Uterus (tissue), 4 donors: ENCODE measurements around the gene EDAR. TPM values are rescaled to one million over a fixed set of nuclear protein-coding genes. Genes with fewer than 3 reads are reported as not detected.

ENCODE experiments used
- DNase-seq, 2 donors: peaks; one replicate each; pipeline ENCODE4 v3.0.0-alpha.2; 2019 to 2020
- H3K27ac ChIP-seq, 2 donors: fragments of 200-600 bp; sonication (generic); 1 replicate in 1 of 2; 2 replicates in 1 of 2; pipeline ENCODE4 v1.5.1; 2016 to 2018
- H3K27me3 ChIP-seq, 2 donors: fragments of 200-600 bp; sonication (generic); one replicate each; pipeline ENCODE4 v1.5.1; 2018 to 2019; ENCODE audit warnings: control low read depth in 1 of 2
- H3K36me3 ChIP-seq, 2 donors: fragments of 200-600 bp; sonication (generic); one replicate each; pipeline ENCODE4 v1.5.1; 2019; ENCODE audit warnings: control low read depth in 1 of 2
- H3K4me1 ChIP-seq, 2 donors: fragments of 200-600 bp; sonication (generic); one replicate each; pipeline ENCODE4 v1.5.1; 2018 to 2019; ENCODE audit warnings: control low read depth in 1 of 2
- H3K4me3 ChIP-seq, 2 donors: fragments of 200-600 bp; sonication (generic); 1 replicate in 1 of 2; 2 replicates in 1 of 2; pipeline ENCODE4 v1.5.1; 2018 to 2019; ENCODE audit warnings: mild to moderate bottlenecking in 1 of 2
- H3K9me3 ChIP-seq, 2 donors: fragments of 200-600 bp; sonication (generic); one replicate each; pipeline ENCODE4 v1.5.1; 2019; ENCODE audit warnings: control low read depth in 1 of 2
- POLR2A ChIP-seq, 2 donors: fragments of 450-650 bp; IDR thresholded peaks; one replicate each; pipeline ENCODE4 v1.6.1; 2016; ENCODE audit warnings: antibody characterized with exemption in 2 of 2, mild to moderate bottlenecking in 1 of 2, moderate library complexity in 1 of 2
- intact Hi-C: fragments of 100-400 bp; cut with DNase I; formaldehyde crosslinking; loops from one replicate; pipeline ENCODE4 v1.15.1; 2023; ENCODE audit warnings: low total_unique reads
- total RNA-seq, 4 donors: library from RNA; depleted of rRNA in 3 of 4; stranded (reverse); fragments of >200 nt in 3 of 4; gene quantifications; one replicate each; pipeline versions ENCODE4 v1.1.0 to v1.2.4, GENCODE V29; 2014 to 2023
- TF ChIP-seq, protein P1 (sequence below), 4 experiments: fragments of 200-600 bp in 2 of 4; fragments of 450-650 bp in 2 of 4; sonication (generic) in 2 of 4; IDR thresholded peaks; one replicate each; pipeline ENCODE4 v1.5.1; 2016 to 2019; ENCODE audit warnings: antibody characterized with exemption in 4 of 4, mild to moderate bottlenecking in 2 of 4, moderate library complexity in 1 of 4
- donor health status: DM: yes; HTN: yes; CAD: no.

EDAR gene
- total RNA-seq, 4 donors from 2014 or later: 0.62 TPM; not detected in 3

GRCh38 chr2:108919571-108920373, 69.2 kb downstream of the EDAR start:
- Histone ChIP-seq H3K27ac (no peak overlapping the region), H3K36me3 (no peaks in the 10 kb centered on the region), H3K4me1 (no peaks in the 10 kb centered on the region), H3K9me3 (no peaks in the 10 kb centered on the region), H3K27me3 (no peaks in the 10 kb centered on the region), H3K4me3 (no peak overlapping the region)
- no peak for DNase-seq
- TF ChIP-seq, protein P1, sequence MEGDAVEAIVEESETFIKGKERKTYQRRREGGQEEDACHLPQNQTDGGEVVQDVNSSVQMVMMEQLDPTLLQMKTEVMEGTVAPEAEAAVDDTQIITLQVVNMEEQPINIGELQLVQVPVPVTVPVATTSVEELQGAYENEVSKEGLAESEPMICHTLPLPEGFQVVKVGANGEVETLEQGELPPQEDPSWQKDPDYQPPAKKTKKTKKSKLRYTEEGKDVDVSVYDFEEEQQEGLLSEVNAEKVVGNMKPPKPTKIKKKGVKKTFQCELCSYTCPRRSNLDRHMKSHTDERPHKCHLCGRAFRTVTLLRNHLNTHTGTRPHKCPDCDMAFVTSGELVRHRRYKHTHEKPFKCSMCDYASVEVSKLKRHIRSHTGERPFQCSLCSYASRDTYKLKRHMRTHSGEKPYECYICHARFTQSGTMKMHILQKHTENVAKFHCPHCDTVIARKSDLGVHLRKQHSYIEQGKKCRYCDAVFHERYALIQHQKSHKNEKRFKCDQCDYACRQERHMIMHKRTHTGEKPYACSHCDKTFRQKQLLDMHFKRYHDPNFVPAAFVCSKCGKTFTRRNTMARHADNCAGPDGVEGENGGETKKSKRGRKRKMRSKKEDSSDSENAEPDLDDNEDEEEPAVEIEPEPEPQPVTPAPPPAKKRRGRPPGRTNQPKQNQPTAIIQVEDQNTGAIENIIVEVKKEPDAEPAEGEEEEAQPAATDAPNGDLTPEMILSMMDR (IDR thresholded peaks at IDR 0.05): no peak
- TF ChIP-seq POLR2A (IDR thresholded peaks at IDR 0.05): no peak
- intact Hi-C loops: no loop called here

DNA sequence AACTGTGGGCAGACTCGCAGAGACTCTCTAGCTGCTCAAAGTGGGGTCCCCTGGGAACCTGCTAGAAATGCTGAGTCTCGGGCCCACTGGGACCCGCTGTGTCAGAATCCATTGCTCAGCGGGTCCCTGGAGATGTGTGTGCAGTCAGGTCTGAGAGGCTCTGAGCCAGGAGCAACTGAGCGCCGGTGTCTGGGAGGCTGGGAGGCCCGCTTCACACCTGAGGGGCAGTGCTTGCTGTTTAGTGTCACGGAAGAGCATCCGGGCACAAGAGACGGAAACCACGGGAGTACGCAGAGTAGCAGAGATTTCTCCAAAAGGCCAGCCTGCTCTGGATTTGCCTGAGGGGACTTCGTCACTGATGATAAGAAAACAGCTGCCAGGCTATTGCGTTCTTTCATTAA, 70.1 kb downstream of the EDAR start:
- Histone ChIP-seq H3K4me3 (no peak overlapping the region), H3K9me3 (no peaks in the 10 kb centered on the region), H3K27ac (no peak overlapping the region), H3K27me3 (no peaks in the 10 kb centered on the region), H3K4me1 (no peaks in the 10 kb centered on the region), H3K36me3 (no peaks in the 10 kb centered on the region)
- DNase-seq: no peak
- intact Hi-C loops: no loop called here
- TF ChIP-seq, protein P1 (IDR thresholded peaks at IDR 0.05): no peak
- TF ChIP-seq POLR2A (IDR thresholded peaks at IDR 0.05): no peak

DNA sequence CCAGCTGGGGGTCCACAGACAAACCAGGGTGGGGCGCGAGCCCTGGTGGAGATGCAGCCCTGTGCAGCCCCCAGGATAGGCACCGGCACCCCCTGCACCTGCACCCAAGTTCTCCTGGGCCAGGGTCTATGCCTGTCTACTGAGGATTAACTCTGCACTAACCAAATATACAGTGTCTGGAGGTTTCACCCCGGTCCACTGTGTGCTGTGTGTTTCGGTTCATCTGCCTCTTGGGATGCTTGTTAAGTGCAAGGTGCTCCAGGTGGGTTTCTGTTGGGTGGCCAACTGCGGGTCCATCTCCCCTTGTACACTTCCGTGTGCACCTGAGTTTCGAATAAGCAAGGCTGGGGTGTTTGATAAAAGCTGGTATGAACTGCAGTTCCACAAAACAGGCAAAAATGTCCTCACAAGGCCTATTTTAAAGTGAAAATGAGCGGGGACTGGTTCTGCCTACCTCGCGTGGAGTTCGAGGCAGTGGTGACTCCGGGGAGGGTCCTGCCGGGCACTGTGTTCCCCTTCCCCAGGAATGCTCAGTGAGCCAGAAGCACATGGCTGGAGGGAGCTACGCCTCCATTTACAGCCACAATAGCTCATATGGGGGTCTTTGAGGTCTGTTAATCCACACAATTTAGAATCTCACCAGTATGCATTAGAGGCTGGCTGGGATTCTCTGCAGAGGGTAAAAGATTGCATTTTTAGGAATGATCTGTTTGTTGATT, 70.7 kb downstream of the EDAR start:
- no peak overlapping the region for H3K4me3 ChIP-seq
- TF ChIP-seq POLR2A (IDR thresholded peaks at IDR 0.05): no peak
- TF ChIP-seq, protein P1 (IDR thresholded peaks at IDR 0.05): no peak
- no peaks in the 10 kb centered on the region for H3K4me1 ChIP-seq
- no peak overlapping the region for H3K27ac ChIP-seq
- H3K36me3 ChIP-seq: no peaks in the 10 kb centered on the region
- intact Hi-C loops: no loop called here
- H3K27me3 ChIP-seq: no peaks in the 10 kb centered on the region
- no peak for DNase-seq
- no peaks in the 10 kb centered on the region for H3K9me3 ChIP-seq

GRCh38 chr2:108917526-108917925, 71.5 kb downstream of the EDAR start:
- no peak for TF ChIP-seq POLR2A (IDR thresholded peaks at IDR 0.05)
- TF ChIP-seq, protein P1 (IDR thresholded peaks at IDR 0.05): no peak
- H3K27me3 ChIP-seq: no peaks in the 10 kb centered on the region
- DNase-seq: no peak
- no peaks in the 10 kb centered on the region for H3K4me1 ChIP-seq
- no peak overlapping the region for H3K4me3 ChIP-seq
- H3K9me3 ChIP-seq: no peaks in the 10 kb centered on the region
- no peak overlapping the region for H3K27ac ChIP-seq
- no peaks in the 10 kb centered on the region for H3K36me3 ChIP-seq
- intact Hi-C loops: no loop called here

- no peaks in the 10 kb centered on the region for H3K4me1 ChIP-seq
- no peak for TF ChIP-seq POLR2A (IDR thresholded peaks at IDR 0.05)
- TF ChIP-seq, protein P1 (IDR thresholded peaks at IDR 0.05): no peak
- H3K27ac ChIP-seq: no peak overlapping the region
- no peaks in the 10 kb centered on the region for H3K27me3 ChIP-seq
- no peaks in the 10 kb centered on the region for H3K36me3 ChIP-seq
- H3K9me3 ChIP-seq: no peaks in the 10 kb centered on the region
- H3K4me3 ChIP-seq: no peak overlapping the region
- intact Hi-C loops: no loop called here
- no peak for DNase-seq
Observed at GRCh38 chr2:108916796-108917421, 72.1 kb downstream of the EDAR start.
